HEK293T (cell line): Measurements from ENCODE around the gene DAO.

ENCODE experiments used
- BHLHE40 ChIP-seq: fragments of 450-650 bp; IDR thresholded peaks from 2 replicates; pipeline ENCODE4 v1.6.1; 2016; ENCODE audit warnings: mild to moderate bottlenecking, moderate library complexity, borderline replicate concordance
- CTBP1 ChIP-seq: fragments of 450-650 bp; IDR thresholded peaks from 2 replicates; pipeline ENCODE4 v1.6.1; 2016; ENCODE audit warnings: borderline replicate concordance
- ELF4 ChIP-seq: fragments of 450-650 bp; IDR thresholded peaks from 2 replicates; pipeline ENCODE4 v1.6.1; 2017; ENCODE audit warnings: antibody characterized with exemption
- FOXA1 ChIP-seq: fragments of 450-650 bp; IDR thresholded peaks from 2 replicates; pipeline ENCODE4 v1.6.1; 2016; ENCODE audit warnings: mild to moderate bottlenecking
- FOXK2 ChIP-seq: fragments of 450-650 bp; IDR thresholded peaks from 2 replicates; pipeline ENCODE4 v1.6.1; 2016; ENCODE audit warnings: mild to moderate bottlenecking
- FOXM1 ChIP-seq: fragments of 450-650 bp; IDR thresholded peaks from 2 replicates; pipeline ENCODE4 v1.6.1; 2017; ENCODE audit warnings: mild to moderate bottlenecking, borderline replicate concordance
- HDGF ChIP-seq: fragments of 450-650 bp; IDR thresholded peaks from 2 replicates; pipeline ENCODE4 v1.6.1; 2017; ENCODE audit warnings: antibody characterized with exemption, borderline replicate concordance
- L3MBTL2 ChIP-seq: fragments of 450-650 bp; conservative IDR thresholded peaks from 2 replicates; pipeline ENCODE4 v1.6.1; 2016; ENCODE audit warnings: mild to moderate bottlenecking
- LEF1 ChIP-seq: fragments of 450-650 bp; IDR thresholded peaks from 2 replicates; pipeline ENCODE4 v1.6.1; 2017; ENCODE audit warnings: mild to moderate bottlenecking, borderline replicate concordance
- NFRKB ChIP-seq: fragments of 450-650 bp; IDR thresholded peaks from 2 replicates; pipeline ENCODE4 v1.6.1; 2016; ENCODE audit warnings: mild to moderate bottlenecking, moderate library complexity
- PKNOX1 ChIP-seq: fragments of 450-650 bp; IDR thresholded peaks from 2 replicates; pipeline ENCODE4 v1.6.1; 2016
- SP1 ChIP-seq: fragments of 450-650 bp; IDR thresholded peaks from 2 replicates; pipeline ENCODE4 v1.6.1; 2017
- SUZ12 ChIP-seq: fragments of 450-650 bp; IDR thresholded peaks from 2 replicates; pipeline ENCODE4 v1.6.1; 2016; ENCODE audit warnings: mild to moderate bottlenecking
- TARDBP ChIP-seq: fragments of 450-650 bp; IDR thresholded peaks from 2 replicates; pipeline ENCODE4 v1.6.1; 2016

- TF ChIP-seq NFRKB: no peak
- TF ChIP-seq BHLHE40: no peak
- no peak for TF ChIP-seq SUZ12
- no peak for TF ChIP-seq SP1
- no peak for TF ChIP-seq FOXM1
- no peak for TF ChIP-seq ELF4
- no peak for TF ChIP-seq TARDBP
- TF ChIP-seq FOXA1: no peak
- no peak for TF ChIP-seq LEF1
- TF ChIP-seq FOXK2: no peak
- TF ChIP-seq HDGF: no peak
- TF ChIP-seq PKNOX1: no peak
- TF ChIP-seq L3MBTL2: no peak
- no peak for TF ChIP-seq CTBP1
Measured at GRCh38 chr12:108890208-108890607, 10.3 kb downstream of the DAO start.
